GM18517 (cell line): Measurements from ENCODE around the gene SAT1.

Experiments used
- ATAC-seq: cut with Tn5 transposase; IDR thresholded peaks from one replicate; pipeline ENCODE4 v1.9.1; 2021; ENCODE audit warnings: mild to moderate bottlenecking, moderate library complexity; ENCODE audit not compliant: unreplicated experiment

The SAT1 gene

GRCh38 chrX:23773601-23774175 is 9.3 kb upstream of the SAT1 start:
- ATAC-seq, result peak; percentile 91

GRCh38 chrX:23776363-23776762 is 6.6 kb upstream of the SAT1 start:
- ATAC-seq, result no peak

- no peak for ATAC-seq
Observed at GRCh38 chrX:23779025-23779424, 3.9 kb upstream of the SAT1 start.

- ATAC-seq, result no peak
Observed at GRCh38 chrX:23782455-23782854, 518 bp upstream of the SAT1 start.

GRCh38 chrX:23783589-23784469 is 856 bp downstream of the SAT1 start:
- ATAC-seq, result no peak

GRCh38 chrX:23784470-23785331 is 1.7 kb downstream of the SAT1 start:
- no peak for ATAC-seq

- ATAC-seq, result no peak
Observed at GRCh38 chrX:23785580-23785979, 2.6 kb downstream of the SAT1 start.

- no peak for ATAC-seq
Observed at GRCh38 chrX:23786268-23786815, 3.4 kb downstream of the SAT1 start.

GRCh38 chrX:23787745-23788118 is 4.8 kb downstream of the SAT1 start:
- ATAC-seq, result no peak

- peak; percentile 51 for ATAC-seq
Observed at GRCh38 chrX:23788521-23788920, 5.5 kb downstream of the SAT1 start.

- ATAC-seq, result no peak
Observed at GRCh38 chrX:23788946-23789345, 6.0 kb downstream of the SAT1 start.

- no peak for ATAC-seq
Observed at GRCh38 chrX:23789386-23790154, 6.6 kb downstream of the SAT1 start.

GRCh38 chrX:23790155-23790497 is 7.2 kb downstream of the SAT1 start:
- ATAC-seq, result no peak

GRCh38 chrX:23792861-23793553 is 10.0 kb downstream of the SAT1 start:
- ATAC-seq, result no peak

- no peak for ATAC-seq
Observed at GRCh38 chrX:23795221-23795620, 12.2 kb downstream of the SAT1 start.

GRCh38 chrX:23797371-23798128 is 14.6 kb downstream of the SAT1 start:
- no peak for ATAC-seq

- no peak for ATAC-seq
Observed at GRCh38 chrX:23799469-23800065, 16.6 kb downstream of the SAT1 start.

- no peak for ATAC-seq
Observed at GRCh38 chrX:23802431-23802830, 19.5 kb downstream of the SAT1 start.

- ATAC-seq, result no peak
Observed at GRCh38 chrX:23803931-23804381, 21.0 kb downstream of the SAT1 start.
